ENCODE data around the gene LMAN2.

LMAN2 gene

GRCh38 chr5:177388521-177389052, 37.1 kb upstream of the LMAN2 start:
- H3K36me3 ChIP-seq (ENCODE audit: control insufficient read depth in 2 of 2, insufficient read depth in 1 of 2, low read length in 2 of 2) = no peaks in the 10 kb centered on the region
- no peaks in the 10 kb centered on the region for H3K4me1 ChIP-seq (ENCODE audit: control insufficient read depth, insufficient read depth, low read length)
- H3K4me3 ChIP-seq (ENCODE audit: low read depth, low read length) = no peak overlapping the region
- ChIA-PET CTCF (interaction anchor here (0.6 to 6.8 kb wide), 12 partner anchors 10 to 275 kb away, joined by 3 to 97 read pairs (median 6); partner anchors contain the start of genes GRK6 and PFN3), POLR2A (interaction anchor here (0.6 kb wide), 1 partner anchor 9 kb away, joined by 3 read pairs; no protein-coding TSS in a partner anchor)
- H3K27ac ChIP-seq (ENCODE audit: extremely low read depth, low read depth, low read length) = no peak overlapping the region
- H3K9me3 ChIP-seq (ENCODE audit: control insufficient read depth, insufficient read depth, low read depth, low read length) = no peaks in the 10 kb centered on the region
- TF ChIP-seq MEIS1 (CRISPR knock-in tag; IDR thresholded peaks at IDR 0.05; ENCODE audit: borderline replicate concordance) (no peak), ZNF518A (tag by site-specific recombination; conservative IDR thresholded peaks at IDR 0.05; ENCODE audit: low read depth) (no peak), ZBTB17 (tag by site-specific recombination; IDR thresholded peaks at IDR 0.05) (peak; percentile 70), ZNF433 (tag by site-specific recombination; IDR thresholded peaks at IDR 0.05; ENCODE audit: low read depth) (no peak)

- no peak overlapping the region for H3K27ac ChIP-seq (ENCODE audit: extremely low read depth, low read depth, low read length)
- TF ChIP-seq ZNF146 (tag by site-specific recombination; IDR thresholded peaks at IDR 0.05) (no peak), ZNF398 (tag by site-specific recombination; IDR thresholded peaks at IDR 0.05) (no peak), ZBTB20 (tag by site-specific recombination; IDR thresholded peaks at IDR 0.05) (no peak), ZNF169 (tag by site-specific recombination; IDR thresholded peaks at IDR 0.05) (no peak), ZFP69B (tag by site-specific recombination; IDR thresholded peaks at IDR 0.05) (no peak), ZNF48 (tag by site-specific recombination; IDR thresholded peaks at IDR 0.05) (no peak), ZNF585B (tag by site-specific recombination; IDR thresholded peaks at IDR 0.05) (no peak), WT1 (tag by site-specific recombination; IDR thresholded peaks at IDR 0.05) (no peak), ZNF596 (tag by site-specific recombination; IDR thresholded peaks at IDR 0.05) (no peak), GLIS1 (tag by site-specific recombination; IDR thresholded peaks at IDR 0.05) (no peak)
- no peak overlapping the region for H3K4me3 ChIP-seq (ENCODE audit: low read depth, low read length)
- CTCF ChIA-PET = interaction anchor here (0.8 to 6.8 kb wide), 5 partner anchors 8 to 66 kb away, joined by 7 to 97 read pairs (median 39); partner anchors contain the start of gene PFN3
- POLR2A ChIA-PET = no interaction called here
- H3K36me3 ChIP-seq (ENCODE audit: control insufficient read depth in 2 of 2, insufficient read depth in 1 of 2, low read length in 2 of 2) = no peaks in the 10 kb centered on the region
- H3K9me3 ChIP-seq (ENCODE audit: control insufficient read depth, insufficient read depth, low read depth, low read length) = no peaks in the 10 kb centered on the region
- H3K4me1 ChIP-seq (ENCODE audit: control insufficient read depth, insufficient read depth, low read length) = no peaks in the 10 kb centered on the region
These were observed 35.9 kb upstream of the LMAN2 start for GRCh38 chr5:177387405-177387804.

- Histone ChIP-seq H3K27ac (ENCODE audit: extremely low read depth, low read depth, low read length) (no peak overlapping the region), H3K4me3 (ENCODE audit: low read depth, low read length) (no peak overlapping the region), H3K36me3 (ENCODE audit: control insufficient read depth in 2 of 2, insufficient read depth in 1 of 2, low read length in 2 of 2) (no peaks in the 10 kb centered on the region), H3K4me1 (ENCODE audit: control insufficient read depth, insufficient read depth, low read length) (no peaks in the 10 kb centered on the region), H3K9me3 (ENCODE audit: control insufficient read depth, insufficient read depth, low read depth, low read length) (no peaks in the 10 kb centered on the region)
- TF ChIP-seq ZNF354C (tag by site-specific recombination; IDR thresholded peaks at IDR 0.05; ENCODE audit: borderline replicate concordance, low read depth) = no peak
- TF ChIP-seq ZNF76 (tag by site-specific recombination; IDR thresholded peaks at IDR 0.05; ENCODE audit: borderline replicate concordance, low read depth) = no peak
- no peak for TF ChIP-seq ZNF112 (tag by site-specific recombination; IDR thresholded peaks at IDR 0.05)
- no peak for TF ChIP-seq ZNF701 (tag by site-specific recombination; IDR thresholded peaks at IDR 0.05)
- no peak for TF ChIP-seq GLI4 (tag by site-specific recombination; IDR thresholded peaks at IDR 0.05)
- no peak for TF ChIP-seq AEBP2 (tag by site-specific recombination; IDR thresholded peaks at IDR 0.05; ENCODE audit: borderline replicate concordance)
- ChIA-PET CTCF (interaction anchor here (0.6 to 1.6 kb wide), 3 partner anchors 8 to 16 kb away, joined by 4 to 10 read pairs (median 7); no protein-coding TSS in a partner anchor), POLR2A (interaction anchor here (1.2 kb wide), 1 partner anchor 15 kb away, joined by 5 read pairs; no protein-coding TSS in a partner anchor)
These were observed 35.1 kb upstream of the LMAN2 start for GRCh38 chr5:177386542-177386941.
